GM21825 (cell line): Measurements from ENCODE around the gene TPP2.

Experiments used
- ATAC-seq: cut with Tn5 transposase; IDR thresholded peaks from one replicate; pipeline ENCODE4 v1.9.1; 2021; ENCODE audit warnings: mild to moderate bottlenecking, moderate library complexity; ENCODE audit not compliant: unreplicated experiment

TPP2 gene

DNA sequence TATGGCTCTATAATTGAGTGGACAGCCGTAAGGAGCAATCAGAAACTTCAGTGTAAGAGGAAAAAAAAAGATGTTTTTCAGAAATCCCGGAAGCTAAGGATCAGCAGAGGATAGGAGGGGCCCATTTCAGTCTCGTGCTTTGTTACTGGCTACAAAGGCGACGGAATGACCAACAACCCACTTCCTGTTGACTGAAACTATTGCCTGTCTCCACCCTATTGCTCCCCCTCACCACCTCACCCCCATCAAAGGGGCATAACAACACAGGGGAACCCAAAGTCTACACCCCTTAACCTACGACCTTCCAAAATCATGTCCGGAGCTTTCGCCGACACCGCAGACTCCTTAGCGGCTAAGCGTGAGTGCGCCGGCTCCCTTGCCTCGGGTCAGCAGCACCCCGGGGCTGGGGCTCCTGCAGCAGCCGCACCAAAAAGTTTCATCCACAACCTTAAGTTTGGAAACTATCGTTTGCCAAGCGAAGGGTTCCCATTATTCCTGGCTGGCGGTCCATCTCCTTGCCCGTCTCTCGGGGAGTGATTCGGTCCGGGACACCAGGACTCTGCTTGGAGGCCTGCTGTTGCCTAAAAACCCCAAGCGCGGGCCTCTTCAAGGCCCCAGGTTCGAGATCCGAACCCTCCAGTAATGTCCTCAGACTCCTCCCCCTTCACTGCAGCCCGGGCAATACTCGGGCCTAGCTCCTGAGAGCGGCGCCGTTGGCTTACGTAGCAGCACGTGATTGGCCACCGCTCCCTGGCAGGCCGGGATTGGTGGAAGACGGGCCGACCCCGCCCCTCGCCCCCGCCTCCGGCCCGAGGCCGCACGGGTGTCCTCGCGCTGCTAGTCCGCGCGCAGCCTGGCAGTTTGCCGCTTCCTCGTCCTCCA, at the start of gene TPP2:
TSS of gene TPP2 (plus strand) at position 840 of the 882 bp plus-strand sequence. CDS start 53 bp downstream, outside the sequence.
- ATAC-seq = peak; percentile 81

DNA sequence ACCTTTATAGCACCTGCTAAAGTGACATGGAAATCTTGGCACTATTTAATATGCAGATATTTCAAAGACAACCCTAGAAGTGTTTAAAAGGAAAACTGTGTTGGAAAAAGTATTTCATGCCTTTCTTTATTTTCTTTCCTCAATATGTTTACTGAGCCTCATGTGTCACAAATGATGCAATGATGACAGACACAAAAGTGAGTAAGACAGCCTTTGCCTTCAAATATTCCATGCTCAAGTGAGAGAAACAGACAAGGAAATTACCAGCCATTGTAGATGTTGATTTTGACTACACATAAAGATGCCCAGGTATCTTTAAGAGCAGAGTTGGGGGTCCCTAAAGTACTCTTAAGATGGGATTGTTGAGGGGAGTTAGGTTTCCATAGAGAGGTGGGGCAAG, 48.0 kb upstream of the TPP2 start:
- ATAC-seq = no peak

DNA sequence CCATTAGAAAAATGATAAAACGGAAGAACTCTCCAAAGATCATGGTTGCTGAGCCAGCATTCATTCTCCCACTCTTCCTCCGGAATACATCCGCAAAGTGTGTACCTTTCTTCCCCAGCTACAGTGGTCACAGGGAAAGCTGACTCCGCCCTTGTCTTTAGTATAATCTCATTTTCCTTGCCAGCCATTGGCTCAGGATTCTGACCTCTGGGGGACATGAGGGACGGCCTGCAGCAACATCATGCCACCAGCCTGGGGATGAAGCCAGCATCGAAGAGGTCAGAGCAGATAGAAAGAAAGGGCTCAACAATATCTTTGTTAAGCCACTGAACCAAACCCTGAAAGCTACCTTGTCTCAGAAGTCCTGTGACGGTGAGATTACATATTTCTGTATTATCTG, 46.3 kb upstream of the TPP2 start:
- ATAC-seq = no peak

GRCh38 chr13:102555914-102556553, 40.8 kb upstream of the TPP2 start:
- peak; percentile 57 for ATAC-seq

DNA sequence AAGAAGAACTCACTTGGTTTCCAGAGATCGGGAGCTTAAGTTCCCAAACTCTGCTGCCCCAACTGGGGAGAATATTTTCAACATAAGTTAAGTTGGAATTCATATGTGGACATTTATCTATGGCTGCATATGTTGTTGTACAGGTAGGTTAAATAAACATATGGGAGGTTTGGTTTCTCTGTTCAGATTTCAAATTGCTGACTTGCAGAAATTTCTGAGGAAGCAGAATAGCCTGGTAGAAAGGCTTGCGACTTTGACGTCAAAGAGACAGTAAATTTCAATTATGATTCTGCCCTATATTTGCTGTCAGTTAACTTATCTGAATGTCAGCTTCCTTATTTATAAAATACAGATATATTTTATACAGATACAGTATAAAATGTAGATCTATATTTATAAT, 40.0 kb upstream of the TPP2 start:
- no peak for ATAC-seq

DNA sequence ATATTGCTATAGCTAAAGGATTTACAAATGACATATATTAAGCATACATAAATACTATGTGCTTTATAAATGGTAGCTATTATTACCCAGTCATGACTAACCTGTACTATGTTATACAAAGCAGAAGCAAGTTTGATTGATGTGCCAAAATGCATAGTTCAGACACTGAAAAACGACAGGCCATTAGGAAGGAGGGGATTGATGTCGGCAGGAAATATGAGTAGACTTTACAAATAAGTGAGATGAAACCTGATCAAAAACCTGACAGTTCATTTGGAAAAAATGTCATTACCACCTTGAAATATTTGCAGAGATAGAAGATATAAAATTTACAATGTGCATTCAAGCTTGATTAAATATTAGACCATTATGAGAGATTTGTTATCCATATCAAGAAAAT, 38.8 kb upstream of the TPP2 start:
- ATAC-seq = no peak

DNA sequence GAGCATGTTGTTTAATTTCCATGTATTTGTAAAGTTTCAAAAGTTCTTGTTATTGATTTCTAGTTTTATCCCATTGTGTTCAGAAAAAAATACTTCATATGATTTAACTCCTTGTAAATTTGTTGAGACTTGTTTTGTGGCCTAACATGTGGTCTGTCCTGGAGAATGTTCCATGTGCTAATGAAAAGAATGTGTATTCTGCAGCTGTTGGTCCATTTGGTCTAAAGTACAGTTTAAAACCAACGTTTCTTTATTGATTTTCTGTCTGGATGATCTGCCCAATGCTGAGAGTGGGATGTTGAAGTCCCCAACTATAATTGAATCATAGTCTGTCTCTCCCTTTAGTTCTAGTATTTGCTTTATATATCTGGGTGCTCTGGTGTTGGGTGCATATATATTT, 34.9 kb upstream of the TPP2 start:
- ATAC-seq = no peak

DNA sequence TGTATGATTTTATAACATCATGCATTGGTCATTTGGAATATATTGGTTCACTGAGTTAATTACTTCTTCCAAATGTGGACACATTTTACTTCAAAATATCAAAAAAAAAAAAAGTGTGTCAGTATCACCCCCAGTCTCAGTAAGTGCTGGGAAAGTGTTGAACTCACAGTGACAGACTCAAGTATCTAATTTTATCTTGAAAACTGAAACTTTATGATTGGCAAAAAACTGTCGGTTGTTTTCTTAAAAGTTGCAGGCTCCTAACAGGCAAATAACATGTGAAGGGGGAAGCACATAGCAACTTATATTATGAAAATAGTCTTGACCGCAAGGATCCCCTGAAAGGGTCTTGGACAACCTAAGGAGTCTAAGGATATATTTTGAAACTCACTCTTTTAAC, 33.5 kb upstream of the TPP2 start:
- no peak for ATAC-seq

- ATAC-seq = no peak
These were observed 32.2 kb upstream of the TPP2 start for GRCh38 chr13:102564564-102564963.

- ATAC-seq = no peak
These were observed 30.3 kb upstream of the TPP2 start for GRCh38 chr13:102566513-102566912.

DNA sequence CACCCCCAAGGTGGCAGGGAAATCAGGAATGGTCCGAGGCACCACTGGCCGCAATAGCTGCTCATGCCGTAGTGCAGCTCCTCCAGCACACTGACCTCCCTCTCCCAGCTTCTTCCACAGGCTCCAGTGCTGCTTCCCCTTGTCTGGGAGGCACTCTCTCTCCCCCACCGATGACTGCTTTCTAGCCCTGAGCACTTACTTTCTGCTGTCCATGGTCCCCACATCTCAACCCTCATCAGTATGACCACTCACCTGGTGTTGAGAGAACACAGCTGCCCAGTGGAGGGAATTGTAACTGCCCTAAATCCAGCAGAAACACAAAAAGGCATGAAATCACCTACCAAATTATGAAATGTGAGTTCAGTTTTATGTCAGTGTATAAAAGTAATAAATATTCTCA, 28.9 kb upstream of the TPP2 start:
- ATAC-seq = no peak

DNA sequence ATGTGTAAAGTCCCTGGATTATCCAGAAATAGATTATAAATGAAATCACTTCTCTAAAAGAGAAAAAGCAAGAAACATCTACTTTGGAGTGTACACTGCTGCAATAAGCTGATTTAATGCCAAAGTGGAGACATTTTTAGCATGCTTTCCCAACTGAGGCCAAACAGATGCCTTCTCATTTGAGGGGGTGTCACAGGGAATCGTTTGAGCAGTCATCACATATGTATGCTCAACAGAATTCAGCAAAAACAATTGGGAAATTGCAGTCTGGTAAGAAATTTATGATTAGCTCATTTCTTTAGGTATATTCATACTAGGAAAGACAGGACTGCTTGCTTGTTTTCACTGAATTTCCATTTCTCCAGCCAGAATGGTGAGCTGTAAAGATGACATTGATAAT, 27.3 kb upstream of the TPP2 start:
- no peak for ATAC-seq

DNA sequence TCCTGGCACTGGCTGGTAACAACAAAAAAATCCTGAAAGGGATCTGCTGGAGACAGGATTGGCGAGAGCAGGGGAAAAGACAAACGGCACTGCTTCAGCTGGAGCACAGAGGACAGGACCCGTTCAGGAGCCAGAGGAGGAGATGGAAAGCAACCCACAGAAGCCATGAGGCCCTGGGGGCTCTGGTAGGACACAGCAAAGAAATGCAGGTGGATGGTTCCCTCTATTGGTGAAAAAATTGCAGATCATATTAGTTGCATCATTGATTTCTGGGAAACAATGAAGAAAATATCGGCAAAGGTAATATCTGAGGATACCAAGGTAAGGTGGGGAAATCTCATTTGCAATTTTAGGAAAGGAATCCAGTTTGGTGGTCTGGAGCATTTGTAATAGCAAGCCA, 25.7 kb upstream of the TPP2 start:
- no peak for ATAC-seq

- ATAC-seq = no peak
These were observed 24.5 kb upstream of the TPP2 start for GRCh38 chr13:102572323-102572722.

DNA sequence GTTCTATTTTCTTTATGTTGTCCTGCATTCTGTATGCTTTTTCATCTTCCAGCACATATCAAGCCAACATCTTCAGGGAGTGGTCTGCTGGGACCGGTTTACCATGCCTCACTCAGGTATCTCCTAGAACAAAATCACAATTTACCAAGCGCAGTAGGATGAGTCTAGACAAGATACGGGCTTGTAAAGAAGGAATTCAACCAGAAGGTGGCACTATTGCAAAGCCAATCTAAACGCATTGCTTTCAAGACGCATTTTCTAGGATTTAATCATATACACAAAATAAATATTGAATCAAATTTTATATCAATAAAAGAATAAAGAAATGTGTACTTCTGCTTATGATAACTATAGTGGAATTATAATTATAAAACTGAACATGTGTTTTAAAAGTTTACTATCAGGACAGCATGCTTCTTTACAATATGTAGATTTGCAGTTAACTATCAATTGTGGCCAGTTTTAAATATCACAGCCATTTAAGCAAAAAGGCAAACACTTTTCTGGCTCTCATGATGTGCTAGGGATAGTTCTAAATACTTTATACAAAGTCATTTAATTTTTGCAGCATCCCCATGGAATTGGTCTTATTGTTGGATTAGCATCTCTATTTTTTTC, 16.1 kb upstream of the TPP2 start:
- ATAC-seq = no peak

GRCh38 chr13:102582256-102582655, 14.5 kb upstream of the TPP2 start:
- no peak for ATAC-seq

DNA sequence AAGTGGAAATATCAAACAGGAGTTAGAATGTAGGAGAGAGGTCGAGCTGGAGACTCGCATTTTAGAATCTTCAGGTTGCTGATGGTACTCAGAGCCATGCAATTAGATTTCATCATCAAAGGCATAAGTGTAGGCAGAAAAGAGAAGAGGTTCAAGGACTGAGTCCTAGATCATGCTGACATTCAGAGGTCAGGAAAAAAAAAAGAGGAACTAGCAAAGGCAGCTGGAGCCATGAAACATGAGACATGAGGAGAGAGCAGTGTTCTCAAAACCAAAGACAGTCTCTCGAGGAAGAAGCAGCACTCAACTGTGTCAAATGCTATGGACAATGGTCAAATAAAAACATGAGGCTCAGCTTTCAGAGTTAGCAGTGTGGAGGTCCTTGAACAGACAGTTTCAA, 12.4 kb upstream of the TPP2 start:
- peak; percentile 67 for ATAC-seq

- no peak for ATAC-seq
These were observed 10.2 kb upstream of the TPP2 start for GRCh38 chr13:102586615-102587014.

- ATAC-seq = no peak
These were observed 8.9 kb upstream of the TPP2 start for GRCh38 chr13:102587916-102588315.

- ATAC-seq = no peak
These were observed 7.4 kb upstream of the TPP2 start for GRCh38 chr13:102589301-102589822.

GRCh38 chr13:102591988-102592781, 4.6 kb upstream of the TPP2 start:
- peak; percentile 42 for ATAC-seq
